SH-SY5Y (cell line): Measurements from ENCODE around the gene MPRIP.

Experiments
- GATA2 ChIP-seq: IDR thresholded peaks from 2 replicates; pipeline ENCODE4 v1.6.1; 2011; ENCODE audit warnings: mild to moderate bottlenecking, low read depth, low read length
- GATA3 ChIP-seq: IDR thresholded peaks from 2 replicates; pipeline ENCODE4 v1.6.1; 2011; ENCODE audit warnings: low read depth, mild to moderate bottlenecking, low read length, moderate library complexity

The MPRIP gene

DNA sequence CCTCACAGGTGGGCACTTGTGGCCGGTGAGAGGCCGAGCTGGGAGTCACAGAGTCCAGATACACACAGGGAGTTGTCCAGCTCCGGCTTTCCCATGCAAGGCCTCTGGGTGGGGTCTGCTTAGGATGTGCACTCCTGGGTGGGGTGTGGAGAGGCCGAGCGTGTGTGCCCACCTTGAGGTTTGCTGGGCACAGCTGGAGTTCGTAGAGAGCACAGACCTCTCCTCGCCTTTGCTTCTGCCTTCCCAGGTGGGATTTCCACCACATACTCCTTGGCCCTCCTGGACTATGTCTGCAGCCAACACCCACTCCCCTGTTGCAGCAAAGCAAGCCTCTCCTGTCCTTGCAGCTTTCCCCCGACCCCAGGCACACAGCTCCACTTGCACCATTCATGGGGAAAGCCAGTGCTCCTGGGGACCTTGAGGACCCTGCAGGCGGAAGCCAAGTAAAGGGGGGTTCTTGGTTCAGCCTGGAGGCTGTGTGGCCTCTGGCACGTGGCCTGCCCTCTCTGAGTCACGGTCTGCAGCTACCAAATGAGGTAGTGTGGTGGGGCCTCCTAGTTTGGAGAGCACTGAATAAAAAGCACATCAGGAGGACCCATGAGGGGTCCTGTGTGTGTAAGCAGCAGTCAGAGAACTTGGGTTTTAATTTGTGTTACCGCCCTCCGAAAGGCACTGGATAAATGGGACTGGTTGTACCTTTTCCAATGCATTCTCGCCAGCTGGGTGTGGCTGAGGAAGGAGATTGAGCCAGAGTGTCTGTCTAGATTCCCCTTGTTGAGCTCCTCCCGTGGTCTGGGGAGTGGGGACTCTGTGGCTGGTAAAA, 31.5 kb downstream of the MPRIP start:
- TF ChIP-seq GATA2, result no peak
- TF ChIP-seq GATA3, result no peak

DNA sequence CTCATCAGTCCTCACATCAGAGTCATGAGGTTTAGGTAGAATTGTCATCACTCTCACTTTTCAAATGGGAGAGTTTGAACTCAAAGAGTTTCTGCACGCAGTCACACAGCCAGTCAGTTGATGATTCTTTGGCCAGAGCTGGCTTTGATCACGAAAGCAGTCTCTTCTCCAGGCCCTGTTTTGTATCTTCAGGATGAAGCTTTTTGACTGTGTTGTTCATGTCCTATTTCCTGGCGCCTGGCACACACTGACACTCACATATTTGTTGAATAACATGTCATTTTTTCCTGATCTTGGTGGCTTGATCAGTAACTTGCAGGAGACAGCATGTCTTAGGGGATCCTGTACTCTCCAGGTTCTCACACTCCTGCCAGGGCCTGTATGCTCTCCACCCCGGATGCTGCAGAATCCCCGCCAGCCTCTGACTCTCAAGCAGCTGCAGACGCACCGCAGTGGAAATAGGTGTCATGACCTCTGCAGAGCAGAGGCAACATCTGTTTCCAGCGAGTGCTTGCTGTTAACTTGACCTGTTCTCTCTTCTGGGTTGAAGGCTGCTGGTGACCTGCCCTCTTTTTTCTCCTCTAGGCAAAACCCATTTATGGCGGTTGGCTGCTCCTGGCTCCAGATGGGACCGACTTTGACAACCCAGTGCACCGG, 33.0 kb downstream of the MPRIP start:
- TF ChIP-seq GATA3 (no peak), GATA2 (no peak)

DNA sequence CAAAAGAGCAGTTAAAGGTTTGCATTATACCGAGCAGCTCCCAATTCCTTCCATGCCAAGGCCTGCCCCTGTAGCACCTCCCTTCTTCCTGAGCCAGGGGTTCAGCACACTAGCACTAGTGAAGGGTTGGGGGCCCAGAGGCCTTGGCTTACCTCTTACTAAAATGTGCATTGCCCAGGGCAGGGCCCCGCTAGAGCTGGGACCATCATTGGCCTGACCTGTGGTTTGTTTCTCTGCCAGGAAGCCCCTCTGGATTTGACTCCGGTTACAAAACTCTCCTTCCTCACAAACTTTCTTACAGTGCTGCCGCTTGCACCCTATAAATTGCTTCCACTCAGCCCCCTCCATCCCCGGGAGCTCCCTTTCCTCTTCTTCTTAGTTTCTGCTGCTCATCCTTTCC, 33.8 kb downstream of the MPRIP start:
- TF ChIP-seq GATA3 (no peak), GATA2 (no peak)

DNA sequence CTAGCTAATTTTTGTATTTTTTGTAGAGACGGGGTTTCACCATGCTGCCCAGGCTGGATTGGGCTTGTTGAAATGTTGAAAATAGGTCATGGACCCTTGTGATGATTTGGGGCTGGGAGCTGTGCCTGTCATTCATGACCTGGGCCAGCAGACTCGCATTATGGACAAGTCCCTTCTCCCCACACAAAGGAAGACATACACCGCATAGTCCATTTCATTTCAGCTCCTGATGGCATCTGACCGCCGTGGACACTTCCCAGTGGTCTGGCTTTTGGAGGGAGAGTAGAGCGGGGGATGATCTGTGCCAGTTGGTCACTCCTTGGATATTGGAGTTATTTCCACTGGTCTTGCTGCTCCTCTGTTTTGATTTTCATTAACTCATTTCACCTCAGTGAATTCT, 34.8 kb downstream of the MPRIP start:
- no peak for TF ChIP-seq GATA3
- no peak for TF ChIP-seq GATA2

DNA sequence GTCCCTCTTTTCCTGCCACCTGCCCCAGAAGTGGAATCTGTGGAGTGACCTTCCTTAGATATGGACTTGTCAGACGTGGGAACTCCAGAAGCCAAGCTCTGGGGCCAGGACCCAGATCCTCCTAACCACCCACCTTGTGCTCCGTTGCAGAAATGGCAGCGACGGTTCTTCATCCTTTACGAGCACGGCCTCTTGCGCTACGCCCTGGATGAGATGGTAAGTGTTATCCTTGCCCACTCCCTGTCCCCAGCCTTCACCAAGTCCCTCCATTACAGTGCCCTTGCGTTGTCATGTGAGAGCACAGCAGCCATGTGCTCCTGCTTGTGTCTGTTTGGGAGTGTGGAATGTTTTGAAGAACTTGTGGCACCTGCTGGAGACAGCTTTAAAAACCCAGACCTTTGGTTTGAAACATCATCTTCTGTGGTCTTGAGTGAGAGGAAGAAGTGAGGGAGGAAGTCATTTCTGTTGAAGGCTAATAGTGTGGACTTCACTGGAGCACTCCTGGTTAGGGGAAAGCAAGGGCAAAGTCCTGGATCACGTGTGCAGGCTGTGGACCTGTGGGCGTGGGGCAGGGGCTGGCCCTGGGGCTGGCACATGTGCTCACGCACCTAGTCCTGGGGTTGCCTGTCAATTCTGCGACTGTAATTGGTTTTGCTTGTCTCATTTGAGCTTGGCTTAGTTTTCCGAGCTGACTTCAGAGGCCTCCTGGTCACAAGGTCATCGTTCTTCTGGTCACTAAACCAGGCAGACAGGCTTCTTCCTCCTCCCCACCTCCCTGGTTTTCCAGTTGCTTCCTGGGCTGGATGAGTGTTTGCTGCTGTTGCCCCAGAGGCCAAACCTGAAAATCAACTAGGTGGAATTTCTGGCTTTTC, 35.8 kb downstream of the MPRIP start:
- TF ChIP-seq GATA3 (no peak), GATA2 (no peak)

DNA sequence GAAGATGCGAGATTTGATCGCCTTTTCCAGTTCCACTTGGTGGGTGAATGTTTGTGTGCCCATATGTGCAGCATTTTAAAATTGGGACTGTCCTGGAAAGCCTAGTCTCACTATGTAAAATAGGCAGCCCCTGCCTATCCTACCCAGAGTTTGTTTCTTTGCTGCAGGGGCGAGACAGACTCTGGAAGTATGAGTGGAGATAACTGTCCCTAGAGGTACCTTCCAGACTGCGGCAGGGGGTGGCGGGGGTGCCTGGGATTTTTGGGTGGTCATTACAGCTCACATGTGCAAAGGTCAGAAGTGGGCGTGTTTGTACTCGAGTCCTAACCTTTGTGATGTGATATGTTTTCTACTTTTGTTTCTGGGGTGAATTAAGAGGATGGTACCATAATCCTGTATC, 36.6 kb downstream of the MPRIP start:
- TF ChIP-seq GATA2 (no peak), GATA3 (no peak)

DNA sequence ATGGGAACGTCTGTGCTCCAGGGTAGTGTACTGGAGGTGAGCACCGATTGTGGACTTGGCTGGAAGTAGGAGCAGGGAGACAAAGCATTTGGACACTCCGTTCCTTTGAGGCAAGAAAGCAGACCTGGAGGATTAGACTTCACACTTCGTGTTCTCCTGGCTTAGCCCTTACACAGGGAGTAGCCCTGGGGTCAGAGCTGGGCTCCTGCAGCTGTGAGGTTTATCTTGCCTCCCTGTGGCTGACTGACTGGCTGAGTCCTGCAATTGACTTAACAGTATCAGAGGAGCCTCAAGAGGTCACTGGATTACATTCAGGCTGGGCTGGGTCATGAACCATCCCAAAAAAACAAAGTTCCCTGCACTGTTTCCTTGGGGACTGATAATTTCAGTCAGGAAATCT, 37.1 kb downstream of the MPRIP start:
- TF ChIP-seq GATA3, result no peak
- TF ChIP-seq GATA2, result no peak

DNA sequence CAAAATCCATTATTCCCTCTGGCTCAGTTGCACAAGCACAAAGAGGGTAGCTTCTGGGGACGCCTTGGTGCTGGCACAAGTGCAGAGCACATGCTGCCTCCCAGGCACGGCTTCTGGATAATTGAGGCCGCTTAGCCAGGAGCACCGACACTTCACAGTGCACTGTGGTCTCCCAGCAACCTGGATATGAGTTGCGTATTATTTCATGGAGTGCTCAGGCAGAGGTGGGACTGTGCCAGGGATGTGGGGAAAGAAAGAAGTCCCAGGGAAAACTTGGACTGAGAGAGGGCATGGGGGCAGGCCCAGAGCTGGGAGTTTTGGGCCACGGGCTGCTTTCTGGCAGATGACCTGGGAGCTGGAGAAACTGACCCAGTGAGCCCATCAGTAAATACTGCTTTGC, 37.5 kb downstream of the MPRIP start:
- TF ChIP-seq GATA2 (no peak), GATA3 (no peak)

DNA sequence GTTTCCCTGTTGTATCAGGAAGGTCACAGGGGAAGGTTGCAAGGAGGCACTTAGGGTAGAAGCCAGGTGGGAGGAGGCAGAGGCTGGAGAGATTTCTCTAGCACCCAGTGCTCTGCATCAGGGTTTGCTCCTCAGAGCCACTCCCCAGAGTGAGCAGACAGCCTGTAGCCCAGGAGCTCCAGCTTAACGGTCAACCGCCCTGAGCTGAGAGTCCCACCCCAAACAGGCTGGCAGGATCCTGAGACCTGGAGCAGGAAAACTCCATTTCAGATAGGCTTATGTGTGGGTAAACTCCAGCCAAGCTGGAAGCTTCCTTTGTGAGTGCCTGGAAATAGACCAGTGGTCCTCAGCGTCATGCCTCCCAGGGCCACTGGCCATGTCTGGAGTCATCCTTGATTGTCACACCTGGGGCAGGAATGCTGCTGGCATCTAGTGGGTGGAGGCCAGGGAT, 37.9 kb downstream of the MPRIP start:
- TF ChIP-seq GATA3, result no peak
- TF ChIP-seq GATA2, result no peak

DNA sequence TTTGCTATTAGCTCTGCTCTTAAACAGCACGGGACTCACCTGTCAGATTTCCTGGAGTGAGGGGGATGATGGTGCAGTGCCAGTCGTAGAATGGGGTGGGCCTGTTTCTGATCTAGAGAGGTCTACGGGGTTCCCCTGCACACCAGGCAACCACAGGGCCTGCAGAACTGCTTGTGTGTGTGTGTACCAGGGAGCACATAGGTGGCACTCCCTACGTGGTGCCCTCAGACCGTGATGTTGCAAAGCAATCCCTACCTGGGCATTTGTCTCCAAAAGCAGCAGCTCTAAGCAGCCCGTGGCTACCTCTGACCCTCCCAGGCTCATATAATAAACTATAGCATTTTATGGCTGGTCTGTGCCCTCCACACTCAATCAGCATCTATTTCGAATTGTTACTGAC, 38.5 kb downstream of the MPRIP start:
- TF ChIP-seq GATA2, result no peak
- no peak for TF ChIP-seq GATA3

DNA sequence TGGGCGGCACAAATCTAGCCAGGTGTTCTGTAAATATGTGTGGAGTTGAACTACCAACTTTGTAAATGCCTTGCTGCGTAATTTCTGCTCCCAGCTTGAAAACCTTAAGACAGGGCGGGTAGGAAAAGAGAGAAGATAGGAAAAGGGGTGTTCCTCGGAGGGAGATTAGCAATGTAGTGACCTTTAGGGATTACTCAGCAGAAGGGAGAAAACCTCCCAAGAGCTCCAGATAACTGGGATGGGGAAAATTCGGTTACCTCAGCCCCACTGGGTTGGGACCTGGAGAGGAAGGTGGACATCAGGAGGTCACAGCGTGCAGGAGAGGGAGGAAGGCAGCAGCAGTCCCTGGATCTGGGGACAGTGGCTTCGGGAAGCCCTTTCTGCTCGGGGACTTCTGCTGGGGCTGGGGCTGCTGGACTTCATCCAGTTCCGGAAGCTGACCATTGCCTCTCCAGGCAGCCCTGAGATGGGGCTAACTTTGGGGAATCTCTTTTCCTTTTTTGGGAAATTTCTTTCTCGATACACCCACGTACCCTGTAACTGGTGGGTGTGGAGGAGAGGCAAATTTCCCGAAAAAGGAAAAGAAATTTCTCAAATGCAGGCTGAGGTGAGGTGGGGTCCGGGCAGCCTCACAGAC, 39.2 kb downstream of the MPRIP start:
- TF ChIP-seq GATA3, result no peak
- no peak for TF ChIP-seq GATA2

DNA sequence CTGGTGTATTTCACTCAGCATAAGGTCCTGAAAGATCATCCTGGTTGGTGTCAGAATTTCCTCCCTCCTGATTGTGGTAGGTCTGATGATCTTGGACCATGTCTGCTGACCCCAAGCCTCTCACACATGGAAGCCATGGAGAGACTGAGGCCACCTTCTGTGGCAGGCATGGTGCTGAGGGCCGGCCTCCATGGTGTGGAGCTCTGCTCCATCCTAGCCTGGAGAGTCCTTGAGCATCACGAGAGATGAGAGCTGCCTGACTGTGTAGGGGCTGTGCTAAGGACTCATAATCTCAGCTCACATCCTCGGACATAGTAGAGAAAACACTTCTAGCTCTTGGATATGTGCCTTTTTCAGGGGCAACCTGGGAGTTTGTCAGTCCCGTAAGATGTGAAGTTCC, 40.6 kb downstream of the MPRIP start:
- no peak for TF ChIP-seq GATA2
- TF ChIP-seq GATA3, result no peak

DNA sequence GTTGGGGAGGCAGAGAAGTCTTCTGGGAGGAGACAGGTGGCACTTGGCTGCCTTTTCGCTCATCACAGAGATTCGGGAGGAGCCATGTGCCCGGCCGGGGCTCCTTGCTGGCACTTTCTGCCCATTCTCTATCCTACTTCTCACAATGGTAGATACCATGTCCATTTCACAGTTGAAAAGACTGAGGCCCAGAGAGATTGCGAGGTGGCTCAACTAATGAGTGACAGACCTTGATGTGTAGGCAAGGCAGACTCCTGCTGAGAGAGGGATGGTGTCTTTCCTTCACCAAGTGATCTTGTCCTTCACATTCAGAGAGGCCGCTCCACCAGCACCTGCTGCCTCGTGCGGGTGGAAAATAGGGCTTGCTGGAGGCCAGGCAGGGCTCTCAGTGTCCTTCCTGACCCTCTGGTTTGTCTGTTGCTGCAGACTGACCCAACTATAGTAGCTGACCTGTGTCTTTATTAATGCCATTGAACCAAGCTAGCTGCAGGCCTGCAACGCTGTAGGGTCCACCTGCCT, 42.1 kb downstream of the MPRIP start:
- TF ChIP-seq GATA2, result no peak
- TF ChIP-seq GATA3, result no peak

DNA sequence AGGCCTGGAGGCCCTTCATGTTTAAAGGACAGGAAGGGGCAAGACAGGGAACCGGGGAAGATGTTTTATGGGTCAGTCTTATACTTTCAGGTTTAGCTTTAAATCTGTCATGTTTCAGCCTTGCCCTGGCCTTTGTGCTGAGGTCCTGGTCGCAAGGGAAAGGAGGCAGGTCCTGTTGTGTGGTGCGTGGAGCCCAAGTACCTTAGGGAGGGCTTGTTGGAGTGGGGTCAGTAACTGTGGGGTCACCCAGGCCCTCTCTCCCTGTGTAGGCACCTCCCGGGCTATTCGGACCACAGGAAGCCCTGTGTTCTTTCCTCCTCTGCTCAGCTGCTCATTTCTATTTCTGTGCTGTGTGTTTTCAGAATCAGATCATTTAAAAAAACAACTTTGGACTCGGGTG, 42.7 kb downstream of the MPRIP start:
- TF ChIP-seq GATA2 (no peak), GATA3 (no peak)

DNA sequence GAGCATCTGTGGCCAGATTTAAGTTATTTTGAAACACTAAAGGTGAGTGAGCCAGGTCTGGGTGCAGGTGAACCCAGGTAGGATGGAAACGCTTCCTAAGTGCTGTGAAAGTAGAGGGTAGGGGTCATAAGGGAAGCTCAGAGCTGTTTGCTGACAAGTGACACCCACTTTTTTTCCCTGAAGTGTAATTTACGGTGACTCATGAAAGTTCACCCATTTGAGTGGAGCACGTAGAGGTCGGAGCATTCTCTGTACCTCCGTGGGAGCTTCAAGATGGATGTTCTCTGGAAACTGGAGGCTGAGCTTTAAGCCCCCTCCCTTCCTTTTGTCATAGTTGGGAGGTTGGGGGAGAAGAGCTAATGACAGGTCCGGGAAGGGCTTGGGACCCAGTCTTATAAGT, 44.3 kb downstream of the MPRIP start:
- no peak for TF ChIP-seq GATA2
- no peak for TF ChIP-seq GATA3
